Measurements from ENCODE around the gene CD226. TPM values are rescaled to one million over a fixed set of nuclear protein-coding genes. Genes with fewer than 3 reads are reported as not detected.
"Not testable (repeated sequence)": the region's sequence is repeated elsewhere in the genome, so short reads cannot be mapped to it uniquely, and the experiment has no call there.

CD226 gene
- total RNA-seq, 1 donor from 2014 or later, result under 0.01 TPM

GRCh38 chr18:69916412-69916811 lies 31.3 kb downstream of the CD226 start:
- no peak for DNase-seq (ENCODE audit: extremely low read depth, low read depth, low spot score)

GRCh38 chr18:69908838-69909237 lies 38.8 kb downstream of the CD226 start:
- DNase-seq (ENCODE audit: extremely low read depth, low read depth, low spot score), result no peak

- DNase-seq (ENCODE audit: extremely low read depth, low read depth, low spot score), result no peak
Observed at GRCh38 chr18:69906765-69907164, 40.9 kb downstream of the CD226 start.

- no peak for DNase-seq (ENCODE audit: extremely low read depth, low read depth, low spot score)
Observed at GRCh38 chr18:69900941-69901340, 46.7 kb downstream of the CD226 start.

DNA sequence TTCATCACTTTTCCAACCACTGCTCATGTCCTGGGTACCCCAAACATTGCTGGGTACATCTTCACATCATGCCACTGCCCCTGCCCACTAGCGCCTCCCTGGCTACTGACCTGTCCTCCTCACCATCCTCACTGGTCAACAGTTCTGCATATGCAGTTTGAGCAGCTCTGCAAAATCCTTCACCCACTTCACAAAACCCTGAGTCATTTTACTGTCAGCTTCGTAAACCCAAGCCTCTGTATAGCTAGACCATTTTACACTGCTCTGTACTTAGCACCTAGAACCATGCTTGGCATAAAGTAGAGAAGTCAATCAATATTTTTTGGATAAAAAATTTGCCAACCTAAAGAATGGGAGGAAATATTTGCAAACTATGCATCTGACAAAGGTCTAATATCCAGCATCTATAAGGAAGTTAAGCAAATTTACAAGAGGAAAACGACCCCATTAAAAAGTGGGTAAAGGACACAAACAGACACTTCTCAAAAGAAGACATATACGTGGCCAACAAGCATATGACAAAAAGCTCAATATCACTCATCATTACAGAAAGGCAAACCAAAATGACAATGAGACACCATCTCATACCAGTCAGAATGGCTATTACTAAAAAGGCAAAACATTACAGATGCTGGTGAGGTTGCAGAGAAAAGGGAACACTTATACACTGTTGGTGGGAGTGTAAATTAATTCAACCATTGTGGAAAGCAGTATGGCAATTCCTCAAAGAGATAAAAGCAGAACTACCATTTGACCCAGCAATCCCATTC lies 48.3 kb downstream of the CD226 start:
- DNase-seq (ENCODE audit: extremely low read depth, low read depth, low spot score), result not testable (repeated sequence)

GRCh38 chr18:69898241-69898861 lies 49.3 kb downstream of the CD226 start:
- DNase-seq (ENCODE audit: extremely low read depth, low read depth, low spot score), result no peak

GRCh38 chr18:69897397-69898108 lies 50.1 kb downstream of the CD226 start:
- DNase-seq (ENCODE audit: extremely low read depth, low read depth, low spot score), result no peak

GRCh38 chr18:69895066-69896047 lies 52.3 kb downstream of the CD226 start:
- no peak for DNase-seq (ENCODE audit: extremely low read depth, low read depth, low spot score)

- no peak for DNase-seq (ENCODE audit: extremely low read depth, low read depth, low spot score)
Observed at GRCh38 chr18:69894467-69894866, 53.2 kb downstream of the CD226 start.

DNA sequence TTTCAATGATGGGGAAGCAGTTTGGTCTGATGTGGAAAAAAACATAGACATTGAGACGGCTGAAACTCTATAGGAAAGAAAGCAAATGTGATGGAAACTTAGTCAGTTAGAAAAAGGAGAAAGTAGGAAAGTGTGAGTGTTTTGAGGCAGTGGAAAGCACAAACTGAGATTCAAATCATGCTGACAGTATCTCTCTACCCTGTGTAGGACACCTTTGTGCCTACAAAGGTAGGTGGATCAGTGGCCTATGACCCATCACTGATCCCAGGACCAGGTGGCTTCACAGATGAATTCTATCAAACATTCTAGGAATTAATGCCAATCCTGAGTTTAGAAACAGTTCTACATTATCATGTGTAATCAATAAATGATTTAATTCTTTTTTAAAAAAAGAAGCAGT lies 57.1 kb downstream of the CD226 start:
- no peak for DNase-seq (ENCODE audit: extremely low read depth, low read depth, low spot score)

GRCh38 chr18:69889009-69889408 lies 58.7 kb downstream of the CD226 start:
- no peak for DNase-seq (ENCODE audit: extremely low read depth, low read depth, low spot score)

DNA sequence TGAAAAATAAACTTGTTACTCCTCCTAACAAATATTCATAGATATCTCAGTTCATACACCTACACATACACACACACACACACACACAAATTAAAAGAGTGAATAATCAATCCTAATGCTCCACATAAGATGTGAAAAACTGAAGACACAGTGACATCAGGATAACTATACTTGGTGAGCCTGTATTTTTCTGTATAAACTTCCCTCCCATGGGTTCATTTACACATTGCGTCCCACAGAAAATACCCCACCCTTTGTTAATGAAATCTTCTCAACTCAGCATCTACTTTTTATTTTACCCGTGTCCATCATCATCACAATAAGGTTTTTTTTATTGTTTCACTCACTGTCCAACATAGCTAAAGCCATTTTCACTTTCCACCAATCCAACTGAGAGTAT lies 60.4 kb downstream of the CD226 start:
- no peak for DNase-seq (ENCODE audit: extremely low read depth, low read depth, low spot score)

DNA sequence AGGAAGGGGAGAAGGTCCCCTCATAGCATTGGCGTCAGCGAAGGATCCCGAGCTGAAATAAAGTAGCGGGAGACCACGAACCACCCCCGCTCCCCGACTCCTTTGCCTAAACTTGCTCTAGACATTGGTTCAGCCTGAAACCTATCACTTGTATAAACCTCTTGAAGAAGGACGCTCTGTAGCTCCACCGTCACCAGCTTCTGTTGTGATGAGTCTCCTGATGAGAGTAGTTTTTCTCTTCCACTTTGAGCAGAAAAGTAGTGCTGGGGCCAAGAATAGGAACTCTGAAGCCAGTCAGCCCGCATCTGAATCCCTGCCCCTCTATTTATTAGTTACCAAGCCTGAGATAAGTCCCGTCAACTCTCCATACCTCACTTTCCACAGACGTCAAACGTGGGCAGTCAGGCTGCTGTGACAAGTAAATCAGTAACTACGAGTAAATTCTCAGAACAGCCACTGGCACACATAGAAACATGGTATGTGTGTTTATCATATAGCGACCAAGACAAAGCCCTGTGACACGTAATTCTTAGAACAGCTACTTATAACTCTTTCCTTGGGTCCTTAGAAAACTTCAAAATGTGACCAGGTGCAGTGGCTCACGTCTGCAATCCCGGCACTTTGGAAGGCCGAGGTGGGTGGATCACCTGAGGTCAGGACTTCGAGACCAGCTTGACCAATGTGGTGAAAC lies 61.7 kb downstream of the CD226 start:
- DNase-seq (ENCODE audit: extremely low read depth, low read depth, low spot score), result no peak

DNA sequence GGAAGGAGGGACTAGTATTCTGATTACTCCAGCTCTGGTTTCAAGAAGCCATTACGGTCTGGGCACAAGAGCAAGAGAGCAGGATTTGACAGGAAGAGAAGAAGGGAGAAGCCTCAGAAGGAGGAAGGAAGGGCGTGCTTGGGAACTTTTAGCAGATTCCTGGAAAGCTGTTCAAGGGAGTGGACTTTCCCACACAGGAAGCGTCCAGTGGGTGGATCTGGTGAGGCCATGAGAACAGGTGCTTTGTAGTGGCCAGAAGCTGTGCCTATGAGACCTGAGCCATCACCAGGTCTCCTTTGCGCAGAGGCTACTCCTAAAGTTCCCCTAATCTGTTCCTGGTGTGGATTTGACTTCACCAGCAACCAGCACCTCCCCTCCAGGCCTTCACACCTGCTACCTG lies 62.3 kb downstream of the CD226 start:
- no peak for DNase-seq (ENCODE audit: extremely low read depth, low read depth, low spot score)

DNA sequence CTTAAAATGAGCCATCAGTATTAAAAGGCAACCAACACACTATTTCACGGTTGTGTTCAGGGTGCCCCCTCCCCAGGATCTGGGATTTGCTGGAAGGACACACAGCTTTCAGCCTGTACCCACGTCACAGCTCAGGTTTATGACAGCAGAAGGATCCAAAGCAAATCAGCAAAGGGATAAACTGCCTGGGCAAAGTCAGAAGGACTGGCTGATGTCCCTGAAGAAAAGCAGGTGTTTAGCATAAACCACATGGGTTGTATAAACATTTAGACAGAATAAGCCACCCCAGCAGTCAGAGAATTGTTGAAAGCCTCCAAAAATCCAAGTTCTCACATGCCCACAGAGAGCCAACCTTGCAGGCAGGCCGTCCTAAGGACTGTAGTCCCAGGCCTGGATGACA lies 63.9 kb downstream of the CD226 start:
- no peak for DNase-seq (ENCODE audit: extremely low read depth, low read depth, low spot score)

DNA sequence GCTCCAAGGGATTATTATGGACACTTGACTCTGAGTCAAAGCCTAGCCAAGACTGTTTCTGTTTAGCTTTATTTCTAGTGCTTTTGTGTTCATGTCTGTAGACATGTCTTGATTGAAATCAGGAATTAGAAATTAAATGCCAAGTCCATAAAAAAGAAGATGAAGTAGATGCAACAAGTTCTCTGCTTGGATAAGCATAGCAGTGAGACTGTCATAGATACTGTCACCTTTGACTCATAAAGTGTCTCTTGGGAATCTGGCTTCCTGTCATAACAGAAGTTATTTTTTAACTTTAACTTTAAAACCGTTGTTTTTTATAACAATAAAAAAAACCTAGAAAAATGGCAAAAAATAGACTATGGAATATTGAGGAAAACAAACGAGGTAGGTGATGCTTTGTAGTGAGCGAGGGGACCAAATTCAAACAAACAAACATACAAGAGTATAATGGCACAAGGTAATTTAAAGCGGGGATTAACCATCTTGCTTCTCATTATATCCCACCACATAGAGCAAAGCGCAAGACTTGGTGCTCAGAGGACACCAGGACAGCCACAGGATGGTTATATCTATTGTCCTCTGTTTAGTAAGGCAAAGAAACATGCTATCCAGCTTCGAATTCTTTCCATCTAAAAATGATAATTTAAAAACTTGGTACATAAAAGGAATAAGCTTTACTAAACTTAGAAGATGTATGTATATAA lies 64.6 kb downstream of the CD226 start:
- no peak for DNase-seq (ENCODE audit: extremely low read depth, low read depth, low spot score)

- no peak for DNase-seq (ENCODE audit: extremely low read depth, low read depth, low spot score)
Observed at GRCh38 chr18:69880083-69880482, 67.6 kb downstream of the CD226 start.

GRCh38 chr18:69879051-69879450 lies 68.6 kb downstream of the CD226 start:
- DNase-seq (ENCODE audit: extremely low read depth, low read depth, low spot score), result not testable (repeated sequence)

GRCh38 chr18:69878213-69878933 lies 69.3 kb downstream of the CD226 start:
- DNase-seq (ENCODE audit: extremely low read depth, low read depth, low spot score), result no peak
